ENCODE data around the gene MAEA.

The MAEA gene

DNA sequence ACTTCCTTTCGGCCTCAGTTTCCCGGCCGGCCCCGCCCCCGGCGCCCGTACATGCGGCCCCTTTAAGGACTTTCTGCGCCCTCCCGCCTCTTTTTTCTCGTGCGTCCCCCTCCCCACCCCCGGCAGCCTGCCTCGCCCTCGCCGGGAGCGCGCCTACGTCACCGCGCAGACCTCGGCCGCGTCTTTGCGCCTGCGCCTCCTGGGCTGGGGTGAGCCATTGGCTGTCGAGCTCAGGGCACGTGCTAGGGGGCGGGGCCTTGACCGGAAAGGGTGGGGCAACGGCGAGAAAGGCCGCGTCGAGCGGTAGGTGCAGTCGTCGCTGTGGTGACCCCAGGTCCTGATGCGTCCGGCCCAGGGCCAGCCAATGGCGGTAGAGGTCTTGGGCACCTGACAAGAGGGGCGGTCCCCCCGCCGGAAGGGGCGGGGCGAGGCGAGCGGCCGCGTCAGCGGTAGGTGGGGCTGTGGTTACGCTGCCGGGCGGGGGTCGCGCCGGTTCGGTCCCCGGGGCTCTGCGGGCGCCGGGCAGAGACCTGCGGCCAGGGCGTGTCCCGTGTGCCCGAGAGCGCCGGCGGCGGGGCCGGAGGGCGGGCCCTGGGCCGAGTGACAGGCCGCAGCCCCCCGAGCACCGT, 57.2 kb downstream of the MAEA start, which contains the start of gene UVSSA:
UVSSA (plus strand) TSS at position 428 of the 629 bp plus-strand sequence. CDS start 884 bp downstream, outside the sequence.
- H3K9ac ChIP-seq (ENCODE audit: low read depth, low read length) = peak within 1 kb of the TSS; percentile 78
- no peaks in the 10 kb centered on the region for H3K9me3 ChIP-seq (ENCODE audit: control insufficient read depth, insufficient read depth, low read length)
- H3K36me3 ChIP-seq (ENCODE audit: insufficient read depth, low read length) = no peaks in the 10 kb centered on the region
- H3K4me1 ChIP-seq (ENCODE audit: insufficient read depth, low read length) = no peaks in the 10 kb centered on the region

DNA sequence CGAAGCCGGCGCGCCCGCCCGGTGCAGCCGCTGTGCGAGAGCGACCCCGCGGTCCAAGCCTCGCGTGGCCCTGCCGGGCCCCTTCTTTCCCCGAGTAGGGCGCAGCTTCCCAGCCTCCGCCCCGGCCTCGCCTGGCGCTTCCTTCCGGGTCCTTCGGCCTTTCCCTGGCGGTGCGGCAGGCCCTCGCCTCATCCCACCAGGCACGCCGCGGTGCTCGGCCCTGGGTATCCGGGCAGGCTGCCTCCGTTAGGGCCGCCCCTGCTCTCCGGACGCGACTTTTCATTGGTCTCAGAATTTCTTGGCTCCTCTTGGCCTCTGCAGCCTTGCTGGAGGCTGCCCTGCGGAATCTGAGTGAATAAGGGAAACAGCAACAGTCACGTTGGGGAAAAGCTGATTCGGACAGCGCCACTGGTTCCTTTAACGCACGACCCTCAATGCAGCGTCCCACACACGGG, 57.7 kb downstream of the MAEA start:
- no peaks in the 10 kb centered on the region for H3K4me1 ChIP-seq (ENCODE audit: insufficient read depth, low read length)
- H3K9ac ChIP-seq (ENCODE audit: low read depth, low read length) = peak overlapping the region; percentile 78
- H3K36me3 ChIP-seq (ENCODE audit: insufficient read depth, low read length) = no peaks in the 10 kb centered on the region

DNA sequence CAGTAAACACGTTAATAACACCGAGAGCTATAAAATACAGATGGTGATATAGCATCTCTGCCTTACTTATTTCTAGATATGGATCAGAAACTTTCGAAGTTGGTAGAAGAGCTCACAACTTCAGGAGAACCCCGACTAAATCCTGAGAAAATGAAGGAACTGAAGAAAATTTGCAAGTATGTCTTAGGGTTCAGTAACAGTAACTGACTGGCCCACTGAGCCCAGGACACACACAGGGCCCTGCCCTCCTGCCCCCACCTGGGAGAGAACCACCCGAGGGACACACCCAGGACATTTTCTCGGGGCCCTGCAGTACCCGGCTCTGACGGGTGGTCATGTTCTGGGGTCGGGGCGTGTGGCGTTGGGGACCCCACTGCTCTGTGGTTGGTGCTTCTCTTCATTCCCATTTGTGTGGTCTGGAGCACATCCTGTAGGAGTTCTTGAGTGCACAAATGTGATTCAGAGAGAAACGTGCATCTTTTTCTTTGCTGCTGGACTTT, 58.4 kb downstream of the MAEA start:
- Histone ChIP-seq H3K36me3 (ENCODE audit: insufficient read depth, low read length) (no peaks in the 10 kb centered on the region), H3K9ac (ENCODE audit: low read depth, low read length) (peak overlapping the region; percentile 78), H3K4me1 (ENCODE audit: insufficient read depth, low read length) (no peaks in the 10 kb centered on the region), H3K9me3 (ENCODE audit: control insufficient read depth, insufficient read depth, low read length) (no peaks in the 10 kb centered on the region)

More for the DNA sequence above, 57.7 kb downstream of the MAEA start:
- H3K9me3 ChIP-seq (ENCODE audit: control insufficient read depth, insufficient read depth, low read length) = no peaks in the 10 kb centered on the region

DNA sequence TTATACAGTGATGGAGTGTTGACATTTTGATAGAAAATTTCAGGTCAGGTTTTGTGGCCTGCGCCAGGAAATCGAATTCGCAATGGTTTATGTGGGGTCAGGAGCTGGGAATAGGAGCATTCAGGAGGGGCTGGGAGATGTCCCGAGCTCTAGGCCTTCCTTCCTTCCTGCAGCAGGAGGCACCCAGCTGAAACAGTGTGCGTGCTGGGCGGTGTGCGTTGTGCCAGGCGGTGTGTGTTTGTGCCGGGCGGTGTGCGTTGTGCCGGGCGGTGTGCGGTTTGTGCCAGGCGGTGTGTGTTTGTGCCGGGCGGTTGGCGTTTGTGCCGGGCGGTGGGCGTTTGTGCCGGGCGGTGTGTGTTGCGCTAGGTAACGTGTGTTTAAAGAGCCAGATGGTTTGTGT, 59.1 kb downstream of the MAEA start:
- H3K9ac ChIP-seq (ENCODE audit: low read depth, low read length) = no peak overlapping the region

DNA sequence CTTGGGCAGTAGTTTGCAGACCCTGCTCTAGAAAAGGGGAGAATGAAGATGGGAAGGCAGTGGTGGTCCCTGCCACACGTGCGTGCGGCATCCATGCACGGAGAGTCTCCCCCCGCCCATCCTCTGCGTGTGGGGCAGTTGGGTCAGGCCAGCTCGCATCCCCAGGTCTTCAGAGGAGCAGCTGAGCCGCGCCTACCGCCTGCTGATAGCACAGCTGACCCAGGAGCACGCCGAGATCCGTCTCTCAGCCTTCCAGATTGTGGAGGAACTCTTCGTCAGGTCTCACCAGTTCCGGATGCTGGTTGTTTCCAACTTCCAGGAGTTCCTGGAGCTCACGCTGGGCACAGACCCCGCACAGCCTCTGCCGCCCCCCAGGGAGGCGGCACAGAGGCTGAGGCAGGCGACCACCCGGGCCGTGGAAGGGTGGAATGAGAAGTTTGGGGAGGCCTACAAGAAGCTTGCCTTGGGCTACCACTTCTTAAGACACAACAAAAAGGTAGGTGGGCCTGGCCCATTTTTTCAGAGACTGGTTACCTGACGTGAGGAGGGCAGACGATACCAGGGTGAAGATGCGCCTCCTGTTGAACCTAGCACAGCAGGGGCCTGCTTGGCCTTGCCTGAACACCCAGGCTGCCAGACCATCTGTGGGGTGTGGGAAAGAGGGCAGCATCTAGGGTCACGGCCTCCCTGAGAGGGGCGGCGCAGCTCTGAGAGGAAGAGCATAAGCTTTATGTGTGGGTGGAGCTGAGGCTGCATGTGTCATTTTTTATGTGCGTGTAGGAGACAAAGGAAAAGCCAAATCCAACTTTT, 59.9 kb downstream of the MAEA start:
- Histone ChIP-seq H3K9me3 (ENCODE audit: control insufficient read depth, insufficient read depth, low read length) (no peaks in the 10 kb centered on the region), H3K9ac (ENCODE audit: low read depth, low read length) (no peak overlapping the region), H3K36me3 (ENCODE audit: insufficient read depth, low read length) (no peaks in the 10 kb centered on the region), H3K4me1 (ENCODE audit: insufficient read depth, low read length) (no peaks in the 10 kb centered on the region)

More for the DNA sequence above, 59.1 kb downstream of the MAEA start:
- Histone ChIP-seq H3K36me3 (ENCODE audit: insufficient read depth, low read length) (no peaks in the 10 kb centered on the region), H3K4me1 (ENCODE audit: insufficient read depth, low read length) (no peaks in the 10 kb centered on the region), H3K9me3 (ENCODE audit: control insufficient read depth, insufficient read depth, low read length) (no peaks in the 10 kb centered on the region)

DNA sequence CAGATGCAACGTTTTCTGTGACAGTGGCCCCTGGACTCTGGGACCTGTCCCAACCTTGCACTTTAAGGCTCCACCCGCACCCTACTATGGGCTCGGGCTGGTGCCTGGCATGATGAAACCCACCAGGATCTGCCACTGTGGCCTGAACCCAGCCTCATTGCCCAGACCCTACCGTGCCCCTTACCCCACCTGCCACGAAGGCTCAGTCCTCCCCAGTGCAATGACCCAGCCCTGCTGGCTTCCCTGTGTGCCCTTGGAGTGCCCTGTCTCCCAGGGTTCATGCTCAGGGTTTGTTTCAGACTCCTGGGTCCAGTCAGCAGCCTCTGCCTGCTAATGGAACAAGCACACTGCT, 60.5 kb downstream of the MAEA start:
- Histone ChIP-seq H3K9ac (ENCODE audit: low read depth, low read length) (no peak overlapping the region), H3K4me1 (ENCODE audit: insufficient read depth, low read length) (no peaks in the 10 kb centered on the region), H3K36me3 (ENCODE audit: insufficient read depth, low read length) (no peaks in the 10 kb centered on the region)

DNA sequence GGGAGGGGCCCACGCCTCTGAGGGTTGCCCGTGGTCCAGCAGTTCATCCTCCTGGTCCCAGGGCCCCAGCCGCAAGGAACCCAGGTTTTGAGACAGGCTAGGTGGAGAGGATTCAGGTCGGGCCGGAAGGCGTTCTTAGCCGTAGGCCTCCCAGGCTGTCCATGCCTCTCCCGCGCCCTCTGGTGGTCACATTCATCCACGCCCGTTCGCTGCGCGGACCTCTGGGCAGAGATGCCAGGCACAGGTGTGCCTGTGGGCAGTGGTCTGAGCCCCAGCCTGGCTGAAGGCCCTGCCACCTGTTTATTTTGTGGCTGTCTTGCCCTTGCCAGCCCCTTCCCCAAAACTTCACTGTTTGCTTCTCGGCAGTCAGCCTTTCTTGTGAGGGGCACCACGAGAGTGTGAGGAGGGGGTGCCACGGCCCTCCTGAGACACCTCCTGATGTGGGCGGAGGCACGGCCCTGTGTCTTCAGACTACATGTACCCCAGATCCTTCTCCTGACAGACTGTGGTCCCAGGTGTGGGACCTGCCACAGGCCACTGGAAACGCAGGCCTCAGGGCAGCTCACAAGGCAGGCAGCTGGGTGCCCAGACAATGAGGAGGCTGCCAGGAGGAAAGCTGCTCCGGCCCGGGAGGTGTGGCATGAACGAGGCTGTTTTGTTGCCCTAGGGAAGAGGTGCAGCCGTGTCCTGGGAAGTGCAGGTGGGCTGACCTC, 62.3 kb downstream of the MAEA start:
- Histone ChIP-seq H3K9me3 (ENCODE audit: control insufficient read depth, insufficient read depth, low read length) (no peaks in the 10 kb centered on the region), H3K9ac (ENCODE audit: low read depth, low read length) (no peak overlapping the region), H3K36me3 (ENCODE audit: insufficient read depth, low read length) (no peaks in the 10 kb centered on the region), H3K4me1 (ENCODE audit: insufficient read depth, low read length) (no peaks in the 10 kb centered on the region)

More for the DNA sequence above, 60.5 kb downstream of the MAEA start:
- no peaks in the 10 kb centered on the region for H3K9me3 ChIP-seq (ENCODE audit: control insufficient read depth, insufficient read depth, low read length)

DNA sequence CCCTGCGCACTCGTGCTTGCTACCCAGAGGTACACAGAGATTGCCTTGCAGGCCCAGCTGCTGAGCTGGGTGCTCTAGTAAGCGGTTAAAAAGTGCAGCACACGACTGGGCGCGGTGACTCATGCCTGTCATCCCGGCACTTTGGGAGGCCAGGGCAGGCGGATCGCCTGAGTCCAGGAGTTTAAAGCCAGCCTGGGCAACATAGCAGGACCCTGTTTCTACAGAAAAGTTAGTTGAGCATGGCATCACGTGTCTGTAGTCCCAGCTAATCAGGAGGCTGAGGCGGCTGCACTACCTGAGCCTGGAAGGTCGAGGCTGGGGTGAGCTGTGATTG, 62.8 kb downstream of the MAEA start:
- Histone ChIP-seq H3K9ac (ENCODE audit: low read depth, low read length) (no peak overlapping the region), H3K4me1 (ENCODE audit: insufficient read depth, low read length) (no peaks in the 10 kb centered on the region), H3K9me3 (ENCODE audit: control insufficient read depth, insufficient read depth, low read length) (no peaks in the 10 kb centered on the region), H3K36me3 (ENCODE audit: insufficient read depth, low read length) (no peaks in the 10 kb centered on the region)

DNA sequence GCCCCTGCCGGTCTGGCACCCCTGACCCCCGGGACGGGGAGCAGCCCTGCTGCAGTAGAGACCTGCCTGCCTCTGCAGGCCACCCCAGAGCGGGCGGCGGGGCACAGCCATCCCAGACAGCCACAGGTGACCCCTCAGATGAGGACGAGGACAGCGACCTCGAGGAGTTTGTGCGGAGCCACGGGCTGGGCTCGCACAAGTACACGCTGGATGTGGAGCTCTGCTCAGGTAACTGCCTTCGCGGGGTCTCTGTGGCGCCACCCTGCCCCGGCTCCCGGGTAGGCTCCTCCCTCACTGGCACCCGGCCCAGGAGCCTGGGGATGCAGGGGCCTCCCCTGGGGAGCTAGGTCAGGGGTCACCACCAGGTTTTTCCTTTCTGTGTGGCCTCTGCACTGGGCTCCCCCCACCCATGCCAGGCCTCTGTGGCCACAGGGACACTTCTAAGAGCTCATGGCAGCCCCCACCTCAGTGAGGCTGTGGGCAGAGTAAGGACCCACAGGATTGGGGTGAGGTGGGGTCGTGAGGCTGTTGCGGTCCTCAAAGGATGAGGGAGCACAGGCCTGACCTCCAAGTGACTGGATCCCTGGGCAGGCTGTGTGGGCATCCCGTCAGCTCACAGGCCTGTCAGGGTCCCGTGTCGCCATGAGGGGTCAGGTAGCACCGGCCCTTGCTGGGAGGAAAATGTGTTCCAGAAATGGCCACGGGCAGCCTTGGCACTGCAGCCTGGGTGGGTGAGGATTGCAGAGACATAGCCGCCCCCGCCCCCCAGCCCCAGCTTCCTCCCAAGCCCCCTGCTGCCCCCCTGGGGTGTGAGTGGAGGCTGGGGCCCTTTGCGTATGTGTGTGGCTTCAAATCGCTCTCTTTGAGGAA, 63.7 kb downstream of the MAEA start:
- H3K9ac ChIP-seq (ENCODE audit: low read depth, low read length) = no peak overlapping the region

DNA sequence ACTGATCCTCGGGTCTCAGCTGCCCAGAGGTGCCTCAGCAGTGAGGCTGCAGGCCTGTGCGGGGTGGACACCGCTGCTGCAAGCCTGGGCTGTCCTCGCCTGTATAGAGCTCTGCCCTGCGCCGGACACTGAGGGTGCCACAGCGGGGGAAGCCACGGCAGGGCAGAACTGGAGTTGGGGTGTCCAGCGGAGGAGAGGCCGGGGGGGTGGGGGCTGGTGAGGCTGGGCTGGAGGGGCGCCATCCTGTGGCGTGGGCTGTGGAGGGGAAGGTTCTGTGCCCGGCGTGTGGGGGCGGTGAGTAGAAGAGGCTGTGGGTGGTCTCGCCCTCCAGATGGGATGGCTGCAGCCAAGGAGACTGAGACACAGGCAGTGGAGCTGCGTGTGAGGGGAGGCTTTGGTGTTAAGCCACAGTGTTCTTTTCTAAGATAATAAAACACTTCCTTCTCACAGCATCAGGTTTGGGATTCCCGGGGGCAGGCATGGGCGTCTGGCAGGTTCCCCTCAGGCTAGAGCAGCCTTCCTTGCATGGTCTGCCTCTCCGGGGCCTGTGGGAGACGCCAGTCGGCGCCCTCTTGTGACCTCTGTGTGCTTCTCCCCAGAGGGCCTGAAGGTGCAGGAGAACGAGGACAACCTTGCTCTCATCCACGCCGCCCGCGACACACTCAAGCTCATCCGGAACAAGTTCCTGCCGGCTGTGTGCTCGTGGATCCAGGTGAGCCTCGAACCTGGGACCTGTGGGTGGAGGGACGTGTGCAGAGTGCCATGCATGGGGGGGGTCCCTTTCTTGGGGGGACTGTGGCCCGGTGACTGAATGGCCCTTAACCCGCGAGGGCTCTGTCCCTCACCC, 64.7 kb downstream of the MAEA start:
- Histone ChIP-seq H3K9me3 (ENCODE audit: control insufficient read depth, insufficient read depth, low read length) (no peaks in the 10 kb centered on the region), H3K36me3 (ENCODE audit: insufficient read depth, low read length) (0 out of 2 replicates have a peak, but pooled peaks cover 3% of the 10 kb centered on the region), H3K9ac (ENCODE audit: low read depth, low read length) (no peak overlapping the region), H3K4me1 (ENCODE audit: insufficient read depth, low read length) (no peaks in the 10 kb centered on the region)

More for the DNA sequence above, 63.7 kb downstream of the MAEA start:
- Histone ChIP-seq H3K9me3 (ENCODE audit: control insufficient read depth, insufficient read depth, low read length) (no peaks in the 10 kb centered on the region), H3K36me3 (ENCODE audit: insufficient read depth, low read length) (0 out of 2 replicates have a peak, but pooled peaks cover 3% of the 10 kb centered on the region), H3K4me1 (ENCODE audit: insufficient read depth, low read length) (no peaks in the 10 kb centered on the region)

DNA sequence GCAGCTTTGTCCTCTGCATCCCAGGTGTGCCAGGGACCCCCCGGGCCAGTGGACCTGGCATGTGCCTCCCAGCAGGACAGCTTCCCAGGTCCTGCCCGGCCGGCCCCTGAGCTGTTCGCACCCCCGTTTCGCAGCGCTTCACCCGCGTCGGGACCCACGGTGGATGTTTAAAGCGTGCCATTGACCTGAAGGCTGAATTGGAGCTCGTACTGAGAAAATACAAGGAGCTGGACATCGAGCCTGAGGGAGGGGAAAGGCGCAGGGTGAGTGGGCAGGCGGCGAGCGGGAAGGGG, 65.2 kb downstream of the MAEA start:
- no peak overlapping the region for H3K9ac ChIP-seq (ENCODE audit: low read depth, low read length)
- H3K4me1 ChIP-seq (ENCODE audit: insufficient read depth, low read length) = no peaks in the 10 kb centered on the region

DNA sequence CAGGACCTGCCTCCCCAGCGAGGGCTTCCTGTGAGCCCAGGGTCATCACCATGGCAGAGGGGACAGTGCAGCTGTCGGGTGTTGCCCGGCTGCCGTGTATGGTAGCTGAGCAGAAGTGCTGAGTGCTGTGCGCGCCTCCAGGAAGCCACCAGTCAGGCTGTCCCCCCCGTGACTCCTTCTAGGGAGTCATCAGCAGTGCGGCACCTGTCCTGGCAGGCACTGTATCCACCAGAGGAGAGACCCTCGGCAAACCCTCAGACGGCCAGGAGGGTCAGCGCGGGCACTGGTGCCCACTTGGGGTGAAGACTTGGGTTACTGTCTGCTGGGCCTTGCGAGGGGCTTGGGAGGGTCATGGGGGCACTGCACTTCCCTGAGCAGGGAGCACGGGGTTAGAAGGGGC, 65.7 kb downstream of the MAEA start:
- H3K36me3 ChIP-seq (ENCODE audit: insufficient read depth, low read length) = 0 out of 2 replicates have a peak, but pooled peaks cover 3% of the 10 kb centered on the region
- H3K9me3 ChIP-seq (ENCODE audit: control insufficient read depth, insufficient read depth, low read length) = no peaks in the 10 kb centered on the region
- H3K4me1 ChIP-seq (ENCODE audit: insufficient read depth, low read length) = no peaks in the 10 kb centered on the region
- no peak overlapping the region for H3K9ac ChIP-seq (ENCODE audit: low read depth, low read length)

More for the DNA sequence above, 65.2 kb downstream of the MAEA start:
- Histone ChIP-seq H3K36me3 (ENCODE audit: insufficient read depth, low read length) (0 out of 2 replicates have a peak, but pooled peaks cover 3% of the 10 kb centered on the region), H3K9me3 (ENCODE audit: control insufficient read depth, insufficient read depth, low read length) (no peaks in the 10 kb centered on the region)
